ENCODE results near the gene ZBED5. TPM values are rescaled to one million over a fixed set of nuclear protein-coding genes. Genes with fewer than 3 reads are reported as not detected.

ZBED5 gene
- total RNA-seq, 2 donors from 2014 or later, result 37.1 to 38.6 TPM

DNA sequence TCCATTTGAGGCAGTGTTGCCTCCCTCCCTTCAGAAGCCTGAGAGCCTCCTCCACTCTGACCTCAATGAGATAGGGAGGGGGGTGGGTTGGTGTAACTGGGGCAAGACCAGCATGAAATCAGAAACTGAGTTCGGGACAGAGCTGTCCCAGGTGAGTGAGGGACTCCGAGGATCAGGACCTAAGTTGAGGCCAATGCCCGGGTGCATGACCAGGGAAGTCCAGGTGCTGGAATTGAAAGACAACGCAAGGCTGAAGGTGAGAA lies 40.8 kb upstream of the ZBED5 start:
- peaks cover 23% of the 10 kb centered on the region for H3K4me1 ChIP-seq
- peak overlapping the region in 1 of 2 donors; percentile 86 for H3K9ac ChIP-seq (ENCODE audit: low read depth in 2 of 2, low read length in 2 of 2)
- intact Hi-C loops (cut with DNase I), result no loop called here
- H3K27ac ChIP-seq, result peak overlapping the region; percentile 97
- H3K4me3 ChIP-seq, result no peak overlapping the region
- no peaks in the 10 kb centered on the region for H3K9me3 ChIP-seq
- TF ChIP-seq CTCF (IDR thresholded peaks at IDR 0.05), result no peak
- H3K36me3 ChIP-seq, result no peaks in the 10 kb centered on the region
- DNase-seq, result no peak
- no peaks in the 10 kb centered on the region for H3K27me3 ChIP-seq

GRCh38 chr11:10898003-10898762 lies 40.3 kb upstream of the ZBED5 start:
- no peak for DNase-seq
- H3K4me3 ChIP-seq, result no peak overlapping the region
- no peaks in the 10 kb centered on the region for H3K27me3 ChIP-seq
- H3K27ac ChIP-seq, result peak overlapping the region; percentile 97
- H3K36me3 ChIP-seq, result no peaks in the 10 kb centered on the region
- no peak for TF ChIP-seq CTCF (IDR thresholded peaks at IDR 0.05)
- H3K9me3 ChIP-seq, result no peaks in the 10 kb centered on the region
- H3K9ac ChIP-seq (ENCODE audit: low read depth in 2 of 2, low read length in 2 of 2), result peak overlapping the region in 1 of 2 donors; percentile 86
- peaks cover 24% of the 10 kb centered on the region for H3K4me1 ChIP-seq
- intact Hi-C loops (cut with DNase I), result no loop called here

DNA sequence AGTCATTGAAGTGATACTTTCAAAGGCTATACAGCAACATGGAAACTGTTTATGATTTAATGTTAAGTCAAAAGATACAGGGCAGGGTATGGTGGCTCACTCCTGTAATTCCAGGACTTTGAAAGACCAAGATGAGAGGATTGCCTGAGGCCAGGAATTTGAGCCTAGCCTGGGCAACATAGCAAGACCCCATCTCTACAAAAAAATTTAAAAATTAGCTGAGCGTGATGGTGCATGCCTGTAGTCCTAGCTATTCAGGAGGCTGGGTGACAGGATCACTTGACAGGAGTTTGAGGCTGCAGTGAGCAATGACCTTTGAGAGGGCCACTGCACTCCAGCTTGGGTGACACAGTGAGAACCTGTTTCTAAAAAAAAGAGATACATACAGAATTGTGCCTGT lies 39.3 kb upstream of the ZBED5 start:
- no peak for TF ChIP-seq CTCF (IDR thresholded peaks at IDR 0.05)
- H3K27me3 ChIP-seq, result no peaks in the 10 kb centered on the region
- intact Hi-C loops (cut with DNase I), result no loop called here
- no peaks in the 10 kb centered on the region for H3K9me3 ChIP-seq
- no peak overlapping the region for H3K9ac ChIP-seq (ENCODE audit: low read depth in 2 of 2, low read length in 2 of 2)
- no peak overlapping the region for H3K4me3 ChIP-seq
- H3K36me3 ChIP-seq, result no peaks in the 10 kb centered on the region
- peaks cover 24% of the 10 kb centered on the region for H3K4me1 ChIP-seq
- no peak overlapping the region for H3K27ac ChIP-seq
- no peak for DNase-seq

GRCh38 chr11:10896493-10896892 lies 38.6 kb upstream of the ZBED5 start:
- peaks cover 24% of the 10 kb centered on the region for H3K4me1 ChIP-seq
- H3K27ac ChIP-seq, result no peak overlapping the region
- no peaks in the 10 kb centered on the region for H3K36me3 ChIP-seq
- H3K9me3 ChIP-seq, result no peaks in the 10 kb centered on the region
- DNase-seq, result no peak
- no peak for TF ChIP-seq CTCF (IDR thresholded peaks at IDR 0.05)
- H3K27me3 ChIP-seq, result no peaks in the 10 kb centered on the region
- no peak overlapping the region for H3K9ac ChIP-seq (ENCODE audit: low read depth in 2 of 2, low read length in 2 of 2)
- no peak overlapping the region for H3K4me3 ChIP-seq
- intact Hi-C loops (cut with DNase I), result no loop called here

DNA sequence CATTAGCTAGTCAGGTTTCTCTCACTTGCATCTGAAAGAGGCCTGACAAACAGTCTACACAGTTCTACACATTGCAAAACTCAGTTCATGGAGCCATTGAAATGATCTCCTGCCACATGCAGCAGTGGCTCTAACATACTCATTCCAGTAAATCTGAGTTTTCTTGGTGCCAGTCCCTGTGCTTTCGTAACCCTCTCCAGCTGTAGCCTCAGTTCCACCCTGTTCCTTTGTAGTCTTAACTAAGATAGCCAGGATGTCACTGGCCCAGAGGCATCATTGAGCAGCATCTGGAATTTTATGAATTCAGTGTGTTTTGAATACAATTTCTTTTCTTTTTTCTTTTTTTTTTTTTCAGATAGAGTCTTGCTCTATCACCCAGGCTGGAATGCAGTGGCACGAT lies 37.4 kb upstream of the ZBED5 start:
- H3K9me3 ChIP-seq, result no peaks in the 10 kb centered on the region

More for the DNA sequence above, 37.4 kb upstream of the ZBED5 start:
- Histone ChIP-seq H3K4me1 (peaks cover 19% of the 10 kb centered on the region), H3K27ac (no peak overlapping the region), H3K9ac (ENCODE audit: low read depth in 2 of 2, low read length in 2 of 2) (no peak overlapping the region), H3K27me3 (no peaks in the 10 kb centered on the region), H3K4me3 (no peak overlapping the region), H3K36me3 (no peaks in the 10 kb centered on the region)
- no peak for DNase-seq
- TF ChIP-seq CTCF (IDR thresholded peaks at IDR 0.05), result no peak
- intact Hi-C loops (cut with DNase I), result no loop called here

Measured in colonic mucosa (tissue), 4 donors.